WTC11 (cell line): ENCODE results near the gene CGB8.
"Not testable (repeated sequence)": the region's sequence is repeated elsewhere in the genome, so short reads cannot be mapped to it uniquely, and the experiment has no call there.

ENCODE experiments used
- ATF2 ChIP-seq: sonication (generic); formaldehyde crosslinking; IDR thresholded peaks from 2 replicates; pipeline ENCODE4 v1.8.1; 2022; ENCODE audit warnings: low read depth, missing genetic modification reagents, borderline replicate concordance
- ATF6 ChIP-seq: sonication (generic); formaldehyde crosslinking; IDR thresholded peaks from 2 replicates; pipeline ENCODE4 v1.8.1; 2023; ENCODE audit warnings: mild to moderate bottlenecking, missing genetic modification reagents
- CBFB ChIP-seq: sonication (generic); formaldehyde crosslinking; IDR thresholded peaks from 2 replicates; pipeline ENCODE4 v1.8.1; 2022; ENCODE audit warnings: mild to moderate bottlenecking, low read depth, missing genetic modification reagents
- CTCF ChIP-seq: fragments of 200-600 bp; IDR thresholded peaks from 2 replicates; pipeline ENCODE4 v1.8.0; 2022; ENCODE audit warnings: antibody characterized with exemption
- ELF4 ChIP-seq: sonication (generic); formaldehyde crosslinking; IDR thresholded peaks from 2 replicates; pipeline ENCODE4 v1.8.1; 2022; ENCODE audit warnings: low read depth, mild to moderate bottlenecking, moderate library complexity, missing genetic modification reagents
- GRHL2 ChIP-seq: fragments of 250-450 bp; sonication (Bioruptor Pico); IDR thresholded peaks from 2 replicates; pipeline ENCODE4 v1.8.0; 2022; ENCODE audit warnings: mild to moderate bottlenecking, moderate library complexity; ENCODE audit not compliant: insufficient replicate concordance, severe bottlenecking
- HMGXB4 ChIP-seq: sonication (generic); formaldehyde crosslinking; IDR thresholded peaks from 2 replicates; pipeline ENCODE4 v1.8.1; 2023; ENCODE audit warnings: mild to moderate bottlenecking, moderate library complexity, missing genetic modification reagents
- MAX ChIP-seq: sonication (generic); formaldehyde crosslinking; IDR thresholded peaks from 2 replicates; pipeline ENCODE4 v1.8.0; 2022; ENCODE audit warnings: mild to moderate bottlenecking, missing genetic modification reagents
- NR1H2 ChIP-seq: sonication (generic); formaldehyde crosslinking; IDR thresholded peaks from 2 replicates; pipeline ENCODE4 v1.9.0; 2021; ENCODE audit warnings: mild to moderate bottlenecking, moderate library complexity, missing genetic modification reagents
- SMAD3 ChIP-seq: sonication (generic); formaldehyde crosslinking; IDR thresholded peaks from 2 replicates; pipeline ENCODE4 v1.8.0; 2022; ENCODE audit warnings: missing genetic modification reagents, mild to moderate bottlenecking, borderline replicate concordance
- SP1 ChIP-seq: sonication (generic); formaldehyde crosslinking; conservative IDR thresholded peaks from 2 replicates; pipeline ENCODE4 v1.8.1; 2022; ENCODE audit warnings: missing genetic modification reagents
- USF2 ChIP-seq: sonication (generic); formaldehyde crosslinking; IDR thresholded peaks from 2 replicates; pipeline ENCODE4 v1.8.1; 2023; ENCODE audit warnings: mild to moderate bottlenecking, missing genetic modification reagents, moderate library complexity
- ZNF232 ChIP-seq: sonication (generic); formaldehyde crosslinking; IDR thresholded peaks from 2 replicates; pipeline ENCODE4 v1.8.0; 2022; ENCODE audit warnings: mild to moderate bottlenecking, missing genetic modification reagents
- ZNF416 ChIP-seq: fragments of 250-450 bp; sonication (Bioruptor Pico); IDR thresholded peaks from 2 replicates; pipeline ENCODE4 v1.9.0; 2021; ENCODE audit warnings: mild to moderate bottlenecking, inconsistent platforms

- not testable (repeated sequence) for TF ChIP-seq CBFB; ATF6 (CRISPR knock-in tag); USF2; NR1H2; SMAD3 (CRISPR knock-in tag); MAX (CRISPR knock-in tag); ZNF416 (CRISPR knock-in tag); SP1 (CRISPR knock-in tag); ELF4 (CRISPR knock-in tag); GRHL2 (CRISPR knock-in tag); ZNF232; ATF2 (CRISPR knock-in tag)
- TF ChIP-seq CTCF (peak; percentile 92), HMGXB4 (peak; percentile 67; the same call in 1 of the 2 replicates)
These were observed 17.1 kb downstream of the CGB8 start, which contains the start of gene CGB2 for GRCh38 chr19:49031642-49032301.
